BJ (cell line): ENCODE results near the gene PRDM16. TPM values are rescaled to one million over a fixed set of nuclear protein-coding genes. Genes with fewer than 3 reads are reported as not detected.

ENCODE experiments used
- CTCF ChIA-PET: fragments of 350-600 bp; formaldehyde crosslinking; extraction: SDS; loops from one replicate; lab custom pipeline; 2021; ENCODE audit warnings: antibody characterized with exemption, inconsistent platforms; lab: Yijun Ruan, JAX
- POLR2A ChIA-PET: fragments of 300-600 bp; sonication (Branson Sonifier 250); formaldehyde crosslinking; extraction: SDS; loops from one replicate; lab custom pipeline; 2021; ENCODE audit warnings: antibody characterized with exemption; lab: Charles Lee
- DNase-seq: peaks from one replicate; pipeline ENCODE4 v3.0.0-alpha.2; 2011; ENCODE audit warnings: low read depth
- H3K27me3 ChIP-seq: 2 replicates; pipeline ENCODE4 v1.6.0; 2011; ENCODE audit warnings: low read length; ENCODE audit not compliant: control insufficient read depth, insufficient read depth
- H3K36me3 ChIP-seq: 2 replicates; pipeline ENCODE4 v1.5.1; 2011; ENCODE audit warnings: low read length; ENCODE audit not compliant: control insufficient read depth, insufficient read depth
- H3K4me3 ChIP-seq: 2 replicates; pipeline ENCODE4 v1.5.1; 2011; ENCODE audit warnings: low read depth, mild to moderate bottlenecking, control low read depth, low read length
- polyA plus RNA-seq: library from polyadenylated mRNA; depleted of rRNA; stranded (reverse); fragments of >200 nt; gene quantifications from 2 replicates; pipeline ENCODE4 v1.2.3, GENCODE V29; 2011
- TF ChIP-seq, protein P1 (sequence below): IDR thresholded peaks from 2 replicates; pipeline ENCODE4 v1.5.1; 2011; ENCODE audit warnings: low read depth, mild to moderate bottlenecking, control low read depth, inconsistent platforms, low read length, moderate library complexity; ENCODE audit not compliant: insufficient read depth

The PRDM16 gene
- polyA plus RNA-seq, 1 experiment, result 0.02 TPM

DNA sequence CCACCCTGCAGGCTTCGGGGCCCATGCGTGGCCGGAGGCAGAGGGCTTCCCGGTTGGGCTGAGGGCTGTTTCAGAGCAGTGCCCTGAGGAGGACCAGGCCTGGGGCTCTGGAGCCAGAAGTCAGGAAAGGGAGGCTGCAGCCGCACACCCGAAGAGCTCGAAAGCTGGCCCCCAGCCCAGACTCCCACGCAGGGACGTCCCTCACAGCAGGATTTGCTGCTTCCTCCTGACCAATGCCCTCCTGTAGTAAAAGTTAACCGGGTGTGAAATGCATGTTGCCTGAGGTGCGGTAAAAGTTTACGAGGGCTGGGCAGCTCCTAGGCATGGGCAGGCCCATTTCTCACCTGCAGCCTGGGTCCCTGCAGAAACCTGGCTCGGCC lies 283.9 kb downstream of the PRDM16 start:
- TF ChIP-seq, protein P1, sequence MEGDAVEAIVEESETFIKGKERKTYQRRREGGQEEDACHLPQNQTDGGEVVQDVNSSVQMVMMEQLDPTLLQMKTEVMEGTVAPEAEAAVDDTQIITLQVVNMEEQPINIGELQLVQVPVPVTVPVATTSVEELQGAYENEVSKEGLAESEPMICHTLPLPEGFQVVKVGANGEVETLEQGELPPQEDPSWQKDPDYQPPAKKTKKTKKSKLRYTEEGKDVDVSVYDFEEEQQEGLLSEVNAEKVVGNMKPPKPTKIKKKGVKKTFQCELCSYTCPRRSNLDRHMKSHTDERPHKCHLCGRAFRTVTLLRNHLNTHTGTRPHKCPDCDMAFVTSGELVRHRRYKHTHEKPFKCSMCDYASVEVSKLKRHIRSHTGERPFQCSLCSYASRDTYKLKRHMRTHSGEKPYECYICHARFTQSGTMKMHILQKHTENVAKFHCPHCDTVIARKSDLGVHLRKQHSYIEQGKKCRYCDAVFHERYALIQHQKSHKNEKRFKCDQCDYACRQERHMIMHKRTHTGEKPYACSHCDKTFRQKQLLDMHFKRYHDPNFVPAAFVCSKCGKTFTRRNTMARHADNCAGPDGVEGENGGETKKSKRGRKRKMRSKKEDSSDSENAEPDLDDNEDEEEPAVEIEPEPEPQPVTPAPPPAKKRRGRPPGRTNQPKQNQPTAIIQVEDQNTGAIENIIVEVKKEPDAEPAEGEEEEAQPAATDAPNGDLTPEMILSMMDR, result no peak
- ChIA-PET CTCF (interaction anchor here (1.1 kb wide), 1 partner anchor 33 kb away, joined by 4 read pairs; no protein-coding TSS in a partner anchor), POLR2A (no interaction called here)

DNA sequence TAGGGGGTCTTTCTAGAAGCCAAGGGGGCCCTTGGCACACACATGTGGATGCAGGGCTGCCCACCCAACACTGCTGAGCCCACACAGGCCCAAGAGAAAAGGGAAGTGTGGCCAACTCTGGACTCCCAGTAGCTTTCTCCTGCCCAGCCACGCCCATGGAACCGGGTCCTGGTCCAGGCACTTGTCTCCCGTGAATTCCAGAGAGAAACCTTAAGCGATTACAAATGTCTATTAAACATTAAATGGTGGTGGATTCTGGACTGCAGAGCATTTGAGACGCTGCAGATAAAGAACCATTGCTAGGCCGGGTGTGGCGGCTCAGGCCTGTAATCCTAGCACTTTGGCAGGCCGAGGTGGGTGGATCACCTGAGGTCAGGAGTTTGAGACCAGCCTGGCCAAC lies 284.9 kb downstream of the PRDM16 start:
- no peak overlapping the region for H3K4me3 ChIP-seq
- DNase-seq, result no peak
- no peaks in the 10 kb centered on the region for H3K36me3 ChIP-seq
- ChIA-PET CTCF (no interaction called here), POLR2A (no interaction called here)
- TF ChIP-seq, protein P1, result no peak
- peaks cover 6% of the 10 kb centered on the region; the same call in 1 of the 2 replicates for H3K27me3 ChIP-seq

More for the DNA sequence above, 283.9 kb downstream of the PRDM16 start:
- peaks cover 6% of the 10 kb centered on the region; the same call in 1 of the 2 replicates for H3K27me3 ChIP-seq
- H3K4me3 ChIP-seq, result no peak overlapping the region
- no peak for DNase-seq
- H3K36me3 ChIP-seq, result no peaks in the 10 kb centered on the region

DNA sequence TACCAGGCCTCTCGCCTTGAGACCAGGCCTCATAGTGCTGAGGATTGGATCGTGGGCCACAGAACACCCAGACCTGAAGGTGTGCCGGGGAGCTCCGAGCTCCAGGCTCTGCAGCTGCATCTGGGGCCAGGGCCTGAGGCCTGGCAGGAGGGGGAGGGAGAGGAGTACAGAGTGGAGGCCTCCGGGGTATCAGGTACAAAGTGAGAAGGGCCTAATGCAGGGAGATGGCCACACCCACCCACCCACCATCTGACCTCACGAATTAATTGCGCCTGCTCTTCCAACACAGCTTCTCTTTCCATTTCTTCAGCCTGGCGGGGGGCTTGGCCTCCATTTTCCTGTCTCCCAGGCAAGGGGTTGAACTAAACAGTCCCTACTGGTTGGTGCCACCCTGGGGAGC lies 286.1 kb downstream of the PRDM16 start:
- H3K36me3 ChIP-seq, result no peaks in the 10 kb centered on the region
- TF ChIP-seq, protein P1, result no peak
- ChIA-PET POLR2A (interaction anchor here (0.6 kb wide), 1 partner anchor 65 kb away, joined by 19 read pairs; no protein-coding TSS in a partner anchor), CTCF (no interaction called here)
- no peak overlapping the region for H3K4me3 ChIP-seq
- H3K27me3 ChIP-seq, result peaks cover 11% of the 10 kb centered on the region
- DNase-seq, result no peak

DNA sequence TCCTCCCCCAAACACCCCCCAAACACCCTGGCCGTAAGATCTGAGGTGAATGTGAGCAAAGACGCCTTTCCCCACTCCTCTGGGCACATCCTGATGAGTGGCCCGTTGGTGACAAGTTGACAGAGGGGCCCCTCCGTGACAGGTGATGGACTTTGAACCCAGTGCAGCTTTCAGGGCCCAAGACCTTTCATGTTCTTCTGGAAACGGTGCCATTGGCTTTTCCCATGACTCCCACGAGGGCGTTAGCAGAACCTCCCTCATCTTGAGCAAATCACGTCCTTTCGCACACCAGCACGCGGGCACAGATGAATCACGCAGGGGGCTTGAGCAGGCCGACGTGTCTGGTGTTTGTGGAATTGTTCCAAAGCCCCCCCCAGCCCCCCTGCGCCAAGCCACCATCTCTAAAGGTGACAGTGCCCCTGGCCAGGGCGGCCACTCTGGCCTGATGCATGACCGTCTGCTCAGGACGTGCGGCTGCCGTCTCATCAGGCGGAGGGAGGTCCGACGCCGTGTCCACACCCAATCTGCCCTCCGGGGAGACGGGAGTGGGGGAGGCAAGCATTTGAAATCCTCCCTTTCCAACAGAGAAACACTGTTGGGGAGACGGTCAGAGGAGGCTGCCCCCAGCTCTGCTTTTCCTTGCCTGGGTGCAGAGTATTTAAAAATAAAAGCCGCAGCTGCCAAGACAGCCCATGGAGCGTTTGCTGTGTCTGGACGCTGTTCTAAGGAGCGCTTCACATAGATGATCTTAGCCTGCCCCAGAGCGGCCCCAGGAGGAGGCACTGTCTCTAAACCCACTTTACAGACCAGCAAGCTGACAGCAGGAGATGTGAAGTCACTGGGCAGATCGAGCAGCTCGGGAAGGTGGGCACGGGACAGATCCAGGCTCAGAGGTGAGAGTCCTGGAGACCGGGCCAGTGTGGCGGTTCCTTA lies 287.2 kb downstream of the PRDM16 start:
- POLR2A ChIA-PET, result no interaction called here
- H3K4me3 ChIP-seq, result no peak overlapping the region
- CTCF ChIA-PET, result no interaction called here
- TF ChIP-seq, protein P1, result no peak
- no peaks in the 10 kb centered on the region for H3K36me3 ChIP-seq
- DNase-seq, result no peak
- H3K27me3 ChIP-seq, result peaks cover 14% of the 10 kb centered on the region

DNA sequence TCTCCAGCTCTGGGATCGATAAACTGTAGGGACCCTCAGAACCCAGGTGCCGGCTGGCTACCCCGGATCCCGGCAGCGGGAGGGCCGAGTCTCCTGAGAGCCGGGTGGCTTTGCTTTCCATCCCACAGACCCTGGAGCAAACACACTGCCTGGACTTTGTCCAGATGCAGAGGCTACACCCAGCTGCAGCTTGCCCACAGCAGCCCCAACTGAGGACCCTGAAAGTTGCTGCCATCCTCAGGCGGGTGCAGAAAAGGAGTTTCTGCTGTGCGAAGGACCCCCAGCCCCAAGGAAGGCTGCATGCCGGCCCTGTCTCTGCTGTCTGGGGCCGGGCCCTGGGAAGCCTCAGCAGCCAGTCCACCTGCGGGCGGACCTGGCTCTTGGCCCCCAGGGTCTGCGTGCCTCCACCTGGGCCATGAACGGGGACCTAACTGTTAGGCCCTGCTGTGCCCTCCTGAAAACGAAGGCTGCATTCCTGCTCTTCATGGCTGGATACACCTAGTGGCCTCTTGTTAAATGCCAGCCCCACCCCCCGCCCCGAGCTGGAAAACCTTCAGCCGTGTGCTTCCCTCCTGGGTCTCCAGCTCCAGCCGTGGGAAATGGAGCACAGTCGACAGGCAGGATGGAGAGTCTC lies 287.9 kb downstream of the PRDM16 start:
- peaks cover 14% of the 10 kb centered on the region for H3K27me3 ChIP-seq
- DNase-seq, result no peak
- TF ChIP-seq, protein P1, result no peak
- no peak overlapping the region for H3K4me3 ChIP-seq
- CTCF ChIA-PET, result no interaction called here
- H3K36me3 ChIP-seq, result no peaks in the 10 kb centered on the region
- POLR2A ChIA-PET, result no interaction called here
